Testis (tissue), 3 donors: ENCODE data around the gene PRDM10. TPM values are rescaled to one million over a fixed set of nuclear protein-coding genes. Genes with fewer than 3 reads are reported as not detected.

ENCODE experiments used
- DNase-seq: peaks from one replicate; pipeline ENCODE4 v3.0.0-alpha.2; 2019
- H3K27ac ChIP-seq, 2 donors: fragments of 200-600 bp; sonication (generic); one replicate each; pipeline ENCODE4 v1.5.1; 2019
- H3K27me3 ChIP-seq: fragments of 200-600 bp; sonication (generic); one replicate; pipeline ENCODE4 v1.5.1; 2019
- H3K36me3 ChIP-seq: fragments of 200-600 bp; sonication (generic); one replicate; pipeline ENCODE4 v1.5.1; 2017; ENCODE audit warnings: low read depth; ENCODE audit errors: missing control alignments
- H3K4me1 ChIP-seq: fragments of 200-600 bp; sonication (generic); one replicate; pipeline ENCODE4 v1.5.1; 2019
- H3K4me3 ChIP-seq, 2 donors: fragments of 200-600 bp; sonication (generic); one replicate each; pipeline ENCODE4 v1.5.1; 2017 to 2019
- H3K9me3 ChIP-seq: fragments of 200-600 bp; sonication (generic); one replicate; pipeline ENCODE4 v1.5.1; 2017
- POLR2A ChIP-seq: fragments of 450-650 bp; IDR thresholded peaks from one replicate; pipeline ENCODE4 v1.6.1; 2017; ENCODE audit warnings: antibody characterized with exemption, mild to moderate bottlenecking, moderate library complexity
- WGBS, 2 donors: methylation state at CpG; one replicate each; pipeline ENCODE4 v1.1.5; 2018; 5-methylcytosine and 5-hydroxymethylcytosine counted together
- intact Hi-C: fragments of 100-400 bp; cut with DNase I; formaldehyde crosslinking; loops from one replicate; pipeline ENCODE4 v1.15.1; 2023; ENCODE audit warnings: low total_unique reads
- polyA plus RNA-seq: library from polyadenylated mRNA; stranded (reverse); fragments of 350-450 nt; fragmentation: Illumina TruSeq; extraction: RNeasy Lipid Tissue Mini Kit (QIAGEN cat#74804); gene quantifications from one replicate; pipeline ENCODE4 v1.2.3, GENCODE V29; 2014; ENCODE audit warnings: low read depth, low replicate concordance; ENCODE audit not compliant: insufficient read depth
- total RNA-seq, 2 donors: library from RNA; depleted of rRNA; stranded (reverse); fragments of >200 nt; gene quantifications; one replicate each; pipeline ENCODE4 v1.2.3, GENCODE V29; 2016
- TF ChIP-seq, protein P1 (sequence below), 3 experiments: fragments of 450-650 bp in 2 of 3; fragments of 200-600 bp in 1 of 3; sonication (generic) in 1 of 3; IDR thresholded peaks; one replicate each; pipeline ENCODE4 v1.5.1; 2016 to 2019; ENCODE audit warnings: antibody characterized with exemption in 3 of 3, mild to moderate bottlenecking in 2 of 3, moderate library complexity in 1 of 3

The PRDM10 gene
- total and polyA plus RNA-seq, 3 donors from 2014 or later = 4.9 to 14.7 (median 9.2) TPM

DNA sequence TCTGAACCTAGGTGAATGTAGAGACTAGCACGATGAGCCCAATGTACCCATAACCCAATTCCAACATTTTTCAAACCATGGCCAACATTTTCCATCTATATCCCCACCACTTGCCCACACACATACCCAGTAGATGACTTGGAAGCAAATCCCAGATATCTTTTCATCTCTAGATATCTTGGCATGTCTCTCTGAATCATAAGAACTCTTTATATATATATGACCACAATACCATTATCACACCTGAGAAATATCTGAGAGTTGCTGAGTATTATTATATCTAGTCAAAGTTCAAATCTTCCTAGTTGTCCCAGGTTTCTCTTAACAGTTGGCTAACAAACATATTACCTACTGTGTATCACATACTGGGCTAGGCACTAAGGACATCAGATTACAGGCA, 69.4 kb downstream of the PRDM10 start:
- Histone ChIP-seq H3K36me3 (no peaks in the 10 kb centered on the region), H3K27ac (no peak overlapping the region), H3K27me3 (no peaks in the 10 kb centered on the region), H3K4me1 (no peaks in the 10 kb centered on the region), H3K4me3 (no peak overlapping the region), H3K9me3 (no peaks in the 10 kb centered on the region)
- 90 to 100% methylated on average over 1 of the region's 1 CpG for WGBS, 2 donors
- DNase-seq = no peak
- intact Hi-C loops = no loop called here
- TF ChIP-seq POLR2A = no peak
- TF ChIP-seq, protein P1, sequence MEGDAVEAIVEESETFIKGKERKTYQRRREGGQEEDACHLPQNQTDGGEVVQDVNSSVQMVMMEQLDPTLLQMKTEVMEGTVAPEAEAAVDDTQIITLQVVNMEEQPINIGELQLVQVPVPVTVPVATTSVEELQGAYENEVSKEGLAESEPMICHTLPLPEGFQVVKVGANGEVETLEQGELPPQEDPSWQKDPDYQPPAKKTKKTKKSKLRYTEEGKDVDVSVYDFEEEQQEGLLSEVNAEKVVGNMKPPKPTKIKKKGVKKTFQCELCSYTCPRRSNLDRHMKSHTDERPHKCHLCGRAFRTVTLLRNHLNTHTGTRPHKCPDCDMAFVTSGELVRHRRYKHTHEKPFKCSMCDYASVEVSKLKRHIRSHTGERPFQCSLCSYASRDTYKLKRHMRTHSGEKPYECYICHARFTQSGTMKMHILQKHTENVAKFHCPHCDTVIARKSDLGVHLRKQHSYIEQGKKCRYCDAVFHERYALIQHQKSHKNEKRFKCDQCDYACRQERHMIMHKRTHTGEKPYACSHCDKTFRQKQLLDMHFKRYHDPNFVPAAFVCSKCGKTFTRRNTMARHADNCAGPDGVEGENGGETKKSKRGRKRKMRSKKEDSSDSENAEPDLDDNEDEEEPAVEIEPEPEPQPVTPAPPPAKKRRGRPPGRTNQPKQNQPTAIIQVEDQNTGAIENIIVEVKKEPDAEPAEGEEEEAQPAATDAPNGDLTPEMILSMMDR (IDR thresholded peaks at IDR 0.05) = no peak

DNA sequence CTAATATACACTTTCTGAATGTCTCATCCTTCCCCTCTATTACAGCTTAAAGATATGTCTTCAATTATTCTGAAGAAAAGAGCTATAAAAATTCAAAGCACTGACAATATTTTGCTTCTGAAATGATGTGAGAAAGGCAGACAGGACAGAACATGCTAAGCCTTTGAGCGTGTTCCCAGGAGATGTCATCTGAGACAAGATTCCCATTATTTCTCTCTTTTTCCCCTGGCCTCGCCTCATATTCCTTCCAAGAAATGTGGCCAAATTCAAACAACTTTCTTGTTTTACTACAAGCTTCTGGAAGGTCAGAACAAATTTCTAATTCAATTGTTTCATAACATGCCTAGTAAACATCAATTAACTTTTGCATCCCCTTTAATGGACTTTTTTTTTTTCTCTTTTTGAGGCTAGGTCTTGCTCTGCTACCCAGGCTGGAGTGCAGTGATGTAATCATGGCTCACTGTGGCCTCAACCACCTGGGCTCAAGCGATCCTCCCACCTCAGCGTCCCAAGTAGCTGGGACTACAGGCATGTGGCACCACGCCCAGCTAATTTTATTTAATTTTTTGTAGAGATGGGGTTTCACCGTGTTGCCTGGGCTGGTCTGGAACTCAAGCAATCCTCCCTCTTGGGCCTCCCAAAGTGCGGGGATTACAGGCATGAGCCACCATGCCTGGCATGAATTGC, 70.1 kb downstream of the PRDM10 start:
- Histone ChIP-seq H3K27me3 (no peaks in the 10 kb centered on the region), H3K36me3 (no peaks in the 10 kb centered on the region), H3K4me3 (no peak overlapping the region), H3K27ac (no peak overlapping the region), H3K9me3 (no peaks in the 10 kb centered on the region), H3K4me1 (no peaks in the 10 kb centered on the region)
- DNase-seq = no peak
- 82 to 86% methylated on average over 7 of the region's 7 CpGs for WGBS, 2 donors
- intact Hi-C loops = no loop called here
- TF ChIP-seq, protein P1 (IDR thresholded peaks at IDR 0.05) = no peak
- no peak for TF ChIP-seq POLR2A

DNA sequence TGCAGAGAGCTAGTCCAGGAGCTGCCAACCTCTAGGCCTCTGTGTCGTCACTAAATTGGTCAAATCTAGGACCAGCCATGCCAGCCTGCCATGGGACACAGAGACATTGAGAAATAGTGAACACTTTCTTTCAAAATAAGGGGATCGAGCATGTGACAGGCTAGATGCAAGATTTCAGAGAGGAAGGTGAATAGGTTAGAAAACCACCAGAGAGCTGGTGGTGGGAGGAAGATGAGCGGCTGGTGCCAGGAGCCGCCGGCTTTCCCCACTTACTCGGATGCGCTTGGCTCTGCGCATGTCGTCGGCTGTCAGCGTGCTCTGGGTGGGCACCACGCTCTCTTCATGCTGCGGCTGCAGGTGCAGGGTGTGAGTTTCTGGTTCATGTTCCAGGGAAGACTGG, 71.9 kb downstream of the PRDM10 start:
- 76 to 81% methylated on average over 13 of the region's 13 CpGs for WGBS, 2 donors
- Histone ChIP-seq H3K27ac (no peak overlapping the region), H3K27me3 (no peaks in the 10 kb centered on the region), H3K4me1 (no peaks in the 10 kb centered on the region), H3K36me3 (no peaks in the 10 kb centered on the region), H3K9me3 (no peaks in the 10 kb centered on the region), H3K4me3 (no peak overlapping the region)
- TF ChIP-seq, protein P1 (IDR thresholded peaks at IDR 0.05) = no peak
- no peak for TF ChIP-seq POLR2A
- intact Hi-C loops = no loop called here
- DNase-seq = no peak

DNA sequence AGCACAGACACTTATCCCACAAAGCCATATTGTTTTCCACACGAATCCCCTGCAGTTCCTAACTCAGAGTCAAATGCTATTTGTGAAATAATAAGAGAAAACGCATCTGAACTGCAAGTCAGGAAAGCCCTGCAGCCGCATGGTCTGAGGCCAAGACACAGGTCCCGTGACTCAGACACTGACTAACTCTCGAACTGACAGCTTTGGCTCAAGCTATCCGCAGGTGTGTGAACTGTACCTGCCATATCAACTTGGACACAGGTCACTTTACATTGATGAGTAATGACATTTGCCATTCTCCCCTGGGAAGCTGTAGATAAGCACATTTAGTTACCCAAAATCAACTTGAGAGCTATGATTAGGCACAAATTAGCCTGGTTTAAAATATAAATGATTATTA, 72.3 kb downstream of the PRDM10 start:
- 86 to 89% methylated on average over 6 of the region's 6 CpGs for WGBS, 2 donors
- H3K27me3 ChIP-seq = no peaks in the 10 kb centered on the region
- no peak overlapping the region for H3K27ac ChIP-seq
- intact Hi-C loops = no loop called here
- no peak overlapping the region for H3K4me3 ChIP-seq
- no peaks in the 10 kb centered on the region for H3K4me1 ChIP-seq
- no peaks in the 10 kb centered on the region for H3K36me3 ChIP-seq
- TF ChIP-seq, protein P1 (IDR thresholded peaks at IDR 0.05) = no peak
- no peak for TF ChIP-seq POLR2A
- no peak for DNase-seq
- H3K9me3 ChIP-seq = no peaks in the 10 kb centered on the region

DNA sequence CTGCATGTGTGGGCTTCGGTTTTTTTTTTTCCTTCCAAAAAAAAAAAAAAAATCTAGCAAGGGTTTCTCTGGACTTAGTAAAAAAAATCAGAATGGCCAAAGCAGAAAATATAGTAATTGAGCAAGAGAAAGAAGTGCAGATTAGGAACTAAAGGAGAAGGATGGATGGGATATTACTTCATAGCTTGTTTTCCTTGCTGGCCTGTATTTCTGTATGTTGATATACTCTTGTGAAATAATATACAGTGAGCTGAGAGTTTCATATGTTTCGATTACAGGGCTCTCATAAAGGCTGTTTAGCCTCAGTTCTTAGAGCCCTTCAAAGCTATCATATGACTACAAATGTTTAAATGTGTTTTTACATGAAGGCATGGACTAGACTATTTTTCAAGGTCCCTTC, 72.9 kb downstream of the PRDM10 start:
- H3K9me3 ChIP-seq = no peaks in the 10 kb centered on the region
- H3K27ac ChIP-seq = no peak overlapping the region
- intact Hi-C loops = no loop called here
- H3K4me1 ChIP-seq = no peaks in the 10 kb centered on the region
- no peak for TF ChIP-seq POLR2A
- TF ChIP-seq, protein P1 (IDR thresholded peaks at IDR 0.05) = no peak
- no peaks in the 10 kb centered on the region for H3K36me3 ChIP-seq
- DNase-seq = no peak
- WGBS, 2 donors = 92% methylated on average over 2 of the region's 2 CpGs
- H3K4me3 ChIP-seq = no peak overlapping the region
- no peaks in the 10 kb centered on the region for H3K27me3 ChIP-seq
